Hippocampal formation (tissue), 2 donors: ENCODE data around the gene GSX1.
"Not testable (repeated sequence)": the region's sequence is repeated elsewhere in the genome, so short reads cannot be mapped to it uniquely, and the experiment has no call there.

Experiments used
- DNase-seq, 2 donors: peaks; one replicate each; lab custom pipeline; 2025; lab: John Stamatoyannopoulos, UW

The GSX1 gene

DNA sequence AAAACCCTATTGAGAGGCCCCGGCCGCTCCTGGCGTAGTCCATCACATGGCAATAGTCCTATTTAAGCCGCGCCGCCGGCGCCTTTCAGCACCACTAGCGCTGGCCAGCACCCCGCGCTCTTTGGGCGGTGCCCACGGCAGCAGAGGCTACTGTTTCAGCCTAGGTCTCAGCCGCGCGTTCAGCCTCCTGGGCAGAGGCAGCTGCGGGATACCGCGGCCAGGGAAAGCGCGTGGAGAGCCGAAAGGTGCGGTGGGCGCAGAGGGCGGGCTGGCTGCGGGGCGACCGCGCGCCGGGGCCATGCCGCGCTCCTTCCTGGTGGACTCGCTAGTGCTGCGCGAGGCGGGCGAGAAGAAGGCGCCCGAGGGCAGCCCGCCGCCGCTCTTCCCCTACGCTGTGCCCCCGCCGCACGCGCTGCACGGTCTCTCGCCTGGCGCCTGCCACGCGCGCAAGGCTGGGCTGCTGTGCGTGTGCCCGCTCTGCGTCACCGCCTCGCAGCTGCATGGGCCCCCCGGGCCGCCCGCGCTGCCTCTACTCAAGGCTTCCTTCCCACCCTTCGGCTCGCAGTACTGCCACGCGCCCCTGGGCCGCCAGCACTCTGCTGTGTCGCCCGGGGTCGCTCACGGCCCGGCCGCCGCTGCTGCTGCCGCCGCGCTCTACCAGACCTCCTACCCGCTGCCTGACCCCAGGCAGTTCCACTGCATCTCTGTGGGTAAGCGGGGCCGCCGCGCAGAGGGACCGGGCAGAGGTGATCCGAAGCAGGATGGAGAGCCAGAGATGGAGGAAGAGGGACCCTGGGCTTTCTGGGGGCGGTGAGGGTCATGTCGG, at the start of gene GSX1:
Gene GSX1 (plus strand): TSS at position 91 of the 826 bp plus-strand sequence. CDS start 208 bp downstream, at position 299.
- DNase-seq: peak in 1 of 2 donors; percentile 27

DNA sequence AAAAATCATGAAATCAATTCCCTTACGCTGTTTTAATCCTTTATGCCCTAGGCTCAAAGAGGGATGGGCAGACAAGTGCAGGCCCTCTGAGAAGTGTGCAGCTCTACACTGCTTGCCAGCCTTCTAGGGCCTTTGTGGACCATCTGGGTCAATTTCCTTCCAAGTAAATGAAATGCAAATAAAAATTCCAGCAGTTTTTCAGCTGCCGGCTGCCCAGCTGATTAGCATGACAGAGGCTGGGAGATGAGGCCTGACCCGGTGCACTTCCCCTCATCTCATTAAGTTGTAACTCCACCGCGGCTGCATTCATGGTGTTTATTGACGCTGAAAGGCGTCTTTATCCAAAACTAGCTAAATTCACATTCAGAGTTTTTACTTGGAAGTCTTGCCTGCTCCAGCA, 47.5 kb upstream of the GSX1 start:
- no peak for DNase-seq

DNA sequence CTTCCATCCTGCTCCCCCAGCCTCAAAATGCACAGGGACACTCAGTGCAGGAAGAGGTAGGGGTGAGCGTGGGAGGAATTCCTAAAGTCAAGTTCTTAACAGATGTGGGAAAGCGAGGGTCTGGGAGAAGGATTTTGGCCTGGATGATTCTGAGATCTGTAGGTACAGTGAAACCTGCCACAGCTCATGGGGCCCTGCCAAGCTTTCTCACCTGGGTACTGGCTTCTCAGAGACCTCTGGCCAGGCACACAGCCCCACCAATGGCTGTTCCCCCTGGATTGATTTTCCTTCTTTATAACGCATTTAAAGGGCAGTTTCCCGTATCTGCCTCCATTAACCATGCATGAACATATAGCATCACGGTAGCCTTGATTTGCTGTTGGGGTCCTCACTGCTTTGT, 47.0 kb upstream of the GSX1 start:
- DNase-seq: no peak

- not testable (repeated sequence) for DNase-seq
Observed at GRCh38 chr13:27748143-27748542, 44.1 kb upstream of the GSX1 start.

- DNase-seq: no peak
Observed at GRCh38 chr13:27751953-27752532, 40.2 kb upstream of the GSX1 start.

GRCh38 chr13:27765650-27766049, 26.6 kb upstream of the GSX1 start:
- no peak for DNase-seq

- no peak for DNase-seq
Observed at GRCh38 chr13:27770809-27771208, 21.5 kb upstream of the GSX1 start.

GRCh38 chr13:27772651-27773425, 19.4 kb upstream of the GSX1 start:
- DNase-seq: no peak

- DNase-seq: no peak
Observed at GRCh38 chr13:27774169-27774568, 18.1 kb upstream of the GSX1 start.

GRCh38 chr13:27774651-27775050, 17.6 kb upstream of the GSX1 start:
- no peak for DNase-seq

- DNase-seq: no peak
Observed at GRCh38 chr13:27775943-27776342, 16.3 kb upstream of the GSX1 start.

DNA sequence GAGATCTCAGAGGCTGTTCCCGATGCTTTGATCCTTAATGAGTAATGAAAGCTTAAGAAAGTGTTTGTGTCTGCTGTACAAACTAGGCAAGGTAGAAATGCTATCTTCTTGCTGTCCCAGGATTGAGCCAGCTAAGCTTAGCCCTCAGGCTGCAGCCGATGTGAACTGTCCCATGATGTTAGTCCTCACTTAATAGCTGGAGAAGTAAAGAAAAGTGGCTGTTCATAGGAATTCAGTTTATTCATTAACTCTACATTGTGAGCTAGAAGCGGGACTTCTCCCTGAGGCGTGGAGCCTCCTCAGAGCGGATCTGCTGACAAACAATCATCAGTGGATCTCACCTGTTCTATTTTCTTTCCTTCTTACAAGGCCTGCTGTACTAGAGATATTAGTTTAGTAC, 10.1 kb upstream of the GSX1 start:
- DNase-seq: no peak

DNA sequence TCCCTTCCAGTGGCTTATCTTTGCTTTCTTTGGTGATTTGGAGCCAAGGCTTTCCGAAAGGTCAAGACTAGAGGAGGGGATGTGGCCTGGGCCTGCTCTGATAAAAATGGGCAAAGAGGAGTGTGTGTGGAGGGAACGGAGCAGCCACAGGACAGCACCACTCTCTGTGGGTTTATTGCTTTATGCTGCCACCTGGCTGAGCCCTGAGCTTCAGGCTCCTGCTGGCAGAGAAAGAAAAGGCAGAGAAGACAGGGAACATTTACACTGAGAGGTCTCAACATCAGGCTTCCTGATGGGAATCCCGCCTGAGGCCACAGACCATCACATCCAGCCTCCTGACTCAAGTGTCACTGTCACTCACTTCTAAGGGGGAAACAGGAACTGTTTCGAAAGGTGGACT, 9.2 kb upstream of the GSX1 start:
- peak in 1 of 2 donors; percentile 9 for DNase-seq

- DNase-seq: no peak
Observed at GRCh38 chr13:27788271-27788670, 4.0 kb upstream of the GSX1 start.

DNA sequence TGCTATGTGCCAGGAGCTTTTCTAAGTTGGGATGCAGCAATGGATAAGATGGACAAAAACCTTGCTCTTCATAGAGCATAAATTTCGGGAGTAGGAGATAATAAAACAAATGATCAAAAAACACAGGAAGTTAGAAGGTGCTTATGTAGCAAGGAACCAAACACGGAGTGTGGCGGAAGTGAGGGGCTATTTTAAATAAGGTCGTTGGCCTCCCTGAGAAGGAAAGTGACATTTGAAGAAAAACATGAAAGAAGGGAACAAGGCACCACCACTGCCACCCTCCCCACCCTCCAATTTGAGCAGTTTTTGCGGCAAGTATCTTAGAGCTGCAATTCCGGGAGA, 3.2 kb upstream of the GSX1 start:
- DNase-seq: no peak

GRCh38 chr13:27789495-27790303, 2.6 kb upstream of the GSX1 start:
- DNase-seq: no peak

- no peak for DNase-seq
Observed at GRCh38 chr13:27790523-27790922, 1.8 kb upstream of the GSX1 start.

DNA sequence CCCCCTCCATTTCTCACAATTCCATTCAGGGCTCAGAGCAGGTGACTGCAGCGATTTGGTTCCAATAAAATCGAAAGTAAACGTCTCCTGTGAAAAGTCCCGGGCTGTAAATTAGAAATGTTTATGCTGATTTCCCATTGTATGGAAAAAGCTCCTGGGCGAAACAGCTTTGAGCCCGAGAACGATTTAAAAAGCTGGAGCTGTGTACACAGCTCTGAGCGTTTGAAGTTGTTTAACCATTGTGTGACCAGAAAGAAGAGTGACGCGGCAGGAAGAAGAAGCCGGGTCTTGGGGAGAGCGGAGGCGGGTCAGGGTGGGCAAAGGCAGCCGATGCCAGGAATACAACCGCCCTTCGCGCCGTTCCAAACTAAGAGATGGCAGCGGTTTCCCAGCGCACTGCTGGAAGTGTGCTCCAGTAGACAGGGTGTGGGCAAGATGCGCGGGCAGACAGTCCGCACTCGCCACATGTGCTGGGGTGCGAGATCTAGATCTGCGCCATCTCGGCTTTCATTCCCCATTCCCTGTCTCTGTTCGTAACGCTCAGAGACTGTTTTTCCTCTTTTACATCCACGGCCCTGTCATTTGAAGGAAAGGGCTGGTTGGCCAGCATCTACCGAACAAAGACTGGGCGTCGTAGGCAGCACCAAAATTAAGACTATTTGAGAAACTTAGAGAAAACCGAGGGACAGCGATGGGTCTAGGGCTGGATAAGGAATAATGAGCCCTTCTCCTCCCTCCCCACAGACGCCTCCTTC, 960 bp upstream of the GSX1 start:
- DNase-seq: no peak

DNA sequence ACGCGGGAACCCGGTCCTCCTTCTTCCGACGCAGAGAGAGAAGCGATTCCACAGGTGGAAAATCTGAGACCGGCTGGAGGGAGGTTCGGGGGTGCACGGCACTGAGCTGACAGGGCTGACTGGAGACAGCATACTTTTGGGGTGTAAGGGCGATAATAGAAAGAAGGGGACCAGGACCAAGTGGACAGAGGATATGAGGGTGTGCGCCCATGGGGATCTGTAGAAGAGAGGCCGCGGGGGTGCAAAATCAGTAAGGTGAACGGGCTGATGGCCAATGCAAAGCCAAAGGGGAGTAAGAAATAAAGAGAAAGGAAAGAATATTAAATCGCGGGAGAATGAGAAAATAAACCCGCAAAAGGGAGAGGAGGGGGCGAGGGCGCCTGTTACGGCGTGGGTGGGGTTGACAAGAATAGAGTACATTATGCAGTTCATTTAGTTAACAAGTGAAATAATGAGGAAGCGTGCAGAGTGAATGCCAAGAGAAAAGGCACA, 336 bp upstream of the GSX1 start:
- DNase-seq: no peak

- no peak for DNase-seq
Observed at GRCh38 chr13:27793507-27794367, 1.5 kb downstream of the GSX1 start.
